Right lung (tissue), 5 donors: ENCODE results near the gene MYO18A. TPM values are rescaled to one million over a fixed set of nuclear protein-coding genes. Genes with fewer than 3 reads are reported as not detected.
"Not testable (repeated sequence)": the region's sequence is repeated elsewhere in the genome, so short reads cannot be mapped to it uniquely, and the experiment has no call there.

Source experiments
- DNase-seq, 2 donors: peaks; one replicate each; pipeline ENCODE4 v3.0.0-alpha.2; 2013
- polyA plus RNA-seq, 5 donors: library from polyadenylated mRNA; unstranded; fragments of 120-200 nt; gene quantifications; one replicate each; pipeline versions ENCODE4 v1.2.1 to v1.2.3, GENCODE V29; 2013; ENCODE audit warnings: inconsistent platforms in 1 of 5, low replicate concordance in 1 of 5; ENCODE audit not compliant: insufficient read length in 5 of 5, insufficient read depth in 1 of 5

Gene MYO18A
- polyA plus RNA-seq, 5 donors, result 34.2 to 45.8 (median 38.0) TPM

GRCh38 chr17:29107933-29108822 is 72.0 kb downstream of the MYO18A start:
- no peak for DNase-seq

DNA sequence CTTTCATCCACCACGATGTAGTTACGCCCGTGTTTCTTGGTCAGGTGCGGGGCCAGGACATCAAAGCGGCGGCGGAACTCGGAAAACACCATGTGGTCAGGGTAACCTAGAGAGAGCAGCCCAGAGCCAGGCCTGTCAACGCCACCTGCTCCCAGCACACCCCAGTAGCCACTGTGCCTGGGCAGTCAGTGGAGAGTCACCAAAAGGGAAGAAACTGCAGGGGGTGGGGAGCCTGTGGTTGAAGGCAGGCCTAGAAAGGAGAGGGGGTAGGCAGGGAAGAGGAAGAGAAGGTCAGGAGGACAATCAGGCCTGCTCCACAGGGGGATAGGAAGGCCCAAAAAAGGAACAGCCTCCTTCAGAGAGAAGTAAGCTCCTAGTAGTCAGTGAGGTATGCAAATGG is 73.1 kb downstream of the MYO18A start:
- no peak for DNase-seq

- no peak for DNase-seq
These were observed 76.9 kb downstream of the MYO18A start for GRCh38 chr17:29103341-29103740.

DNA sequence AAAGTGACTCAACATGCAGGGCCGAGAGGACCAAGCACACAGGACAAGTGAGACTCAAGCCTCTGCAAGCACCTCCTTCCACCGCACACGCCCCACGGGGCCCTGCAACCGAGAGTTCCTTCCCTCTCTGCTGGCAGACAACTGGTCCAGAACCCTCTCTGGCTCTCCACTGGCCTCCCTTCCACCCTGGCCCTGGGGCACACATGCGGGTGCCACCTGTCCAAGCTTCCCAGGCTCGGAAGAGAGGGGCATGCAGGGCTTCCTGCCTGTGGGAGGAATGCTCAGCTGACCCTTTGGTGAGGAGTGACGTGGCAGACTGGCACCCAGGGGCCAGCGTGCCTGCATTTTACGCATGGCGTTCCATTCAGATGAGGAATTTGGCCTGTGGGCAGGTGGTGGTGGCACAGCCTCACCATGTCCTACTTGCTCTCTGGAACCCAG is 77.4 kb downstream of the MYO18A start:
- DNase-seq, result no peak

GRCh38 chr17:29102046-29102445 is 78.2 kb downstream of the MYO18A start:
- no peak for DNase-seq

DNA sequence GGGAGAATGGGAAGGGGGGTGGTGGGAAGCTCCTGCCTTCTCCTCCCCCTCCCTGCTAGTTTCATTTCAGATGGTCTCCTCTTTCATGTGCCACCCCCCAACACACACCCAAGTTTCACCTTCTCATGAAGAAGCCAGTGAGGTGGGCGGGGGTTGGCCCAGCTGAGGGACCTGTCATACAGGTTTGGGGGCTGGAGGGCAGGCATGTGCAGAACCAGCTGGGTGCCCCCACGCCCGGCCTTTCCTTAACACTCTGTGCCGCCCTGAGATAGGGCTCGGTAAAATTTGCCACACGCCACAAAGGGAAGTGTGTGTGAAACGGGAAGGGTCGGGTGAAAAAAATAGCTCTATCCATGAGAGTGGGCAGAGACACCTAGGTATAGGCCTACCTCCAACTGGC is 79.9 kb downstream of the MYO18A start:
- no peak for DNase-seq

DNA sequence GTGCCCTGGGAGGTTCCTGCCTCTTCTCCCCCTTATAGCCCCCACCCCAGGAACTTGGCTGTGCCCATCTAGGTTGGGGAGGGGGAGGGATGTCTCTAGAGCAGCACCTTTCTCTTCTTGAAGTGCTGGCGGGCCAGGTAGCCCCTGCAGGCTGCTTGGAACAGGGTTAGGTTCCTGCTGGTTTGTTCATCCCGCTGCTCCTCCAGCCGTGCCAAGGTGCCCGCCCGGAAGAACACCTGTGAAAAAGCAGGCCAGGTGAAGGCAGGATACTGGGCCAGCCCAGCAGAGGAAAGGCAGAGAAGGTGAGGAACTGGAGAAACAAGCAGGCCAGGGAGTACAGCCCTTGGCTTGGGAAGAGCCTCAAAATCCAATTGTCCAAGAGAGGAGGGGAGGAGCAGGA is 80.7 kb downstream of the MYO18A start:
- no peak for DNase-seq

GRCh38 chr17:29096094-29096493 is 84.1 kb downstream of the MYO18A start:
- no peak for DNase-seq

- no peak for DNase-seq
These were observed 84.8 kb downstream of the MYO18A start for GRCh38 chr17:29095439-29095838.

GRCh38 chr17:29094101-29094708 is 86.0 kb downstream of the MYO18A start:
- no peak for DNase-seq

- DNase-seq, result no peak
These were observed 86.9 kb downstream of the MYO18A start for GRCh38 chr17:29093090-29093871.

- no peak for DNase-seq
These were observed 88.5 kb downstream of the MYO18A start for GRCh38 chr17:29091606-29092289.

DNA sequence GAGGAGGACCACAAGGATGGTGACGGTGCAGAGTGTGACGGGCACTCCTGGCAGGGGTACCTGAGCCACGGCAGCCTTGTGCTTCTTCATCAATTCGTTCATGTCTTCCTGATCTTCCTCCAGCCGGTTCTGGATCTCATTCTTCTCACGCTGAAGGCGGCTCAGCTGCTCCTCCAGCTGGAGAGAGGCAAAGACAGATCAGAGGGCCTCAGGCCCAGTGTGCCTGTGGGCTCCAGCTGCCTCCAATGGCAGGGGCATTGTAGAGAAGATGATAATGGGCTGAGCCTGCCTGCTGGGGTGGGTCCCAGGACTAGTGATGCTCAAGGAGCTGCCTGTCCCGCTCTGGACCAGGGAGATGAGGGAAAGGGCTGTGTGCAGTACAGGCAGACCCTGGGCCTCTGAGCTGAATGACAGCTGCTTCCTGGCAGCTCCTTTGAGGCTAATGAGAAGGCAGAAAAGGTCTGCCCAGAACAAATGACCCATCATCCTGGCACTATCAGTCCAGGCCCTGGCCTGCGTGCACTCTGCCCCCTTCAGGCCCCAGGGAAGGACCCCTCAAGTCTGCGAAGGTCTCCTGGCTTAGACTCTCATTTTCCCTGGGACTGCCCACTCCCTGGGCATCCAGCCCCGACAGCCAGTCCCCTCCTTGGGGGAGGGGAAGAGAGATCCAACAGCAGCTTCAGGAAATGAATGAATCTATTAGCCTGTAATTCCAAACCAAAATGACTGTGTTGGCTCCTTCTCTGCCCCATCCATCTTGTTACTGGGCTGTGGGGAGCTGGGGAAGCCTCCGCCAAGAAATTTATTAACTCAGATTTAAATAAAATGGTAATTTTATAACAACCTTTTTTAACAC is 89.2 kb downstream of the MYO18A start:
- DNase-seq, result no peak

DNA sequence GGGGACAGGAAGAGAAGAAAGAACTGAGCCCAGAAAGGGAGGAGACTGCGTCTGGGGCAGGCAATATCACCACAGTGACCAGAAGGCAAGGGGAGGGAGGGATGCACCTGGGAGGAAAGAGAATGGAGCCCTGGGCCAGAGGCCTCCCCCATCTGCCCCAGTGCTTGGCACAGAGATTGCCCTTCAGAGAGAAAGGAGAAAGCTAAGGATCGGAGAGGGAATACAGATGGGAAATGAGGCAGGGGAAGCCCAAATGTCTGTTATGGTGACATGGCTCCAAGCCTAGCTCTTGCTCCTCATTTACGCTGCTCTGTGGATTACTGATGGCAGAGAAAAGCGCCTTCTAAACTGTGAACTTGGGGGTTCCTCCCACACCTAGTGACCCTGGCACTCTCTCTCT is 90.1 kb downstream of the MYO18A start:
- no peak for DNase-seq

GRCh38 chr17:29089601-29090044 is 90.6 kb downstream of the MYO18A start:
- no peak for DNase-seq

DNA sequence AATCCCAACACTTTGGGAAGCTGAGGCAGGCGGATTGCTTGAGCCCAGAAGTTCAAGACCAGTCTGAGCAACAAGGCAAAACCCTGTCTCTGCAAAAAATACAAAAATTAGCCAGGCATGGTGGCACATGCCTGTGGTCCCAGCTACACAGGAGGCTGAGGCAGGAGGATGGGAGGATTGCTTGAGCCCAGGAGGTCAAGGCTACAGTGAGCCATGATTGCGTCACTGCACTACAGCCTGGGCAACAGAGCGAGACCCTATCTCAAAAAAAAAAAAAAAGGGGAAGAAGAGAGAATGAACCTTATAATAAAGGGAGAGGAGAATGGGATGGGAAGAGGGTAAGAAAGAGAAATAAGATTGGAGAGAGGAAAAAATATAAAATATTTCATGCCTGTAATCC is 91.4 kb downstream of the MYO18A start:
- DNase-seq, result not testable (repeated sequence)

DNA sequence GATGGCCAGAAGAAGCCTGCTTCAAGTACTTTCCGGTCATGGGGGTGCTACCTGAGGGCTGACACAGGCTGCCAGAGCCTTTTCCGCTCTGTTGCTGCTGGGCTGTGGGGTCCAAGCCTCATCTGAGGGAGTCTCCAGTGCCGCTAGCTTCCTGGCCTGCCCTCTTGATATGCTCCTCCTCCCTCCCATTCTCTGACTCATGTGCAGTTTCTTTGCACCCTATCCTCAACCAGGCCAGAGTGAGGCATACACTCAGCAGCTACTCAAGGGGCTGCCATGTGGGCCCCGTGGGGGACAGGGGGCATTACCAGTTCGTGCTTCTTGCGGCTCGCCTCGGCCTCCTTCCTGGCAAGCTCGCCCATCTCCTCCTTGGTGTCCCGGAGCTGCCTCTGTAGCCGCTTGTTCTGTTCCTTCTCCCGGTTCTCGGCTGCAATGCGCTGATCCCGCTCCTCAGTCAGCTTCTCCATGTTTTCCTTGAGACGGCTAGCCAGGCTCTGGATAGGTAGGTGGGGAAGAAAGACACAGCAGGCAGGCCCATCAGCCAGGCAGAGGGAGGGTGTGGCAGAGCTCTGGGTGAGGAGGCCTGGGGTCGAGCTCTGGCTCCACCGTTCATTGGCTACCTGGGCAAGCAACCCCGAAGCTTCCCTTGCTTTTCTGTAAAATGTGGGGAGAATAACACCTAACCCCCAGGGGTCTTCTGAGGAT is 93.4 kb downstream of the MYO18A start:
- DNase-seq, result no peak

DNA sequence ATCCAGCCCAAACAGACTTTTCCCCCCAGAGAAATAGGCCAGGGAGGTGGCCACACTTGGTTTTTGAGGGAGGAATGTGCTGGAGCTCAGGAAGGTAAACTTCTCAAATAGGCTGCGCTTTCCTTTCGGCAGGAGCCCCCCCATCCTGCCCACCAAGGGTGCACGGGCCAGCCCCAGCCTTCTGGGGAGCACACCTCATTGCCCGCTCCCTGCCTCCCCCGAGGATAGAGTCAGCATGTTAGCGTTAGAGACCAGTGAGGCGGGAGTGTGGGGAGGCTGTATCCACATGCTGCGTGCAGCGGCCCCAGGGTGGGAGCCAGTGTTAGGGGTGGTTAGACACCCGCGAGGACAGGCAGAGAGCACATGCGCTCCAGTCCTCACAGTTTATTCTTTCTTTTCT is 95.0 kb downstream of the MYO18A start:
- no peak for DNase-seq

- DNase-seq, result no peak
These were observed 95.6 kb downstream of the MYO18A start for GRCh38 chr17:29084541-29085146.

DNA sequence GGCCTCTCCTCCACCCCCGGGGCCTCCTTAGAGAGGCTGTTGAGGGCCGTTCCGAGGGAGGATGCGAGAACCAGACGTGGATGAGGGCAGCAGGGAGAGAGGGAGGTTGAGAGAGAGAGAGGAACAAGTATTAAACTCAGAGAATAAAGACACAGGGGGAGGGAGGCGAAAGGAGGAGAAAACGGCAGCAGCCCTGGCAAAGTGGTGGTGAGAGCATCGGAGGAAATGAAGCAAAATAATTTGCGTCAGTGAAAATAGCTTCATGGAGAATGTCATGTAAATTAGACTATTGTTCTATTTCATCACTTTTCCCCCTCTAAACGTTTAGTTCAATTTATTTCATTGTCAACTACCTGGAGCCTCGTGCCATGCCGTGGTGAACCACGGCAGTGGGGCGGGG is 99.2 kb downstream of the MYO18A start:
- DNase-seq, result no peak
